ENCODE measurements around the gene LMCD1. TPM values are rescaled to one million over a fixed set of nuclear protein-coding genes. Genes with fewer than 3 reads are reported as not detected.

Gene LMCD1, protein sequence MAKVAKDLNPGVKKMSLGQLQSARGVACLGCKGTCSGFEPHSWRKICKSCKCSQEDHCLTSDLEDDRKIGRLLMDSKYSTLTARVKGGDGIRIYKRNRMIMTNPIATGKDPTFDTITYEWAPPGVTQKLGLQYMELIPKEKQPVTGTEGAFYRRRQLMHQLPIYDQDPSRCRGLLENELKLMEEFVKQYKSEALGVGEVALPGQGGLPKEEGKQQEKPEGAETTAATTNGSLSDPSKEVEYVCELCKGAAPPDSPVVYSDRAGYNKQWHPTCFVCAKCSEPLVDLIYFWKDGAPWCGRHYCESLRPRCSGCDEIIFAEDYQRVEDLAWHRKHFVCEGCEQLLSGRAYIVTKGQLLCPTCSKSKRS
- 13.4 and 23.9 TPM in 2 replicates for total RNA-seq

DNA sequence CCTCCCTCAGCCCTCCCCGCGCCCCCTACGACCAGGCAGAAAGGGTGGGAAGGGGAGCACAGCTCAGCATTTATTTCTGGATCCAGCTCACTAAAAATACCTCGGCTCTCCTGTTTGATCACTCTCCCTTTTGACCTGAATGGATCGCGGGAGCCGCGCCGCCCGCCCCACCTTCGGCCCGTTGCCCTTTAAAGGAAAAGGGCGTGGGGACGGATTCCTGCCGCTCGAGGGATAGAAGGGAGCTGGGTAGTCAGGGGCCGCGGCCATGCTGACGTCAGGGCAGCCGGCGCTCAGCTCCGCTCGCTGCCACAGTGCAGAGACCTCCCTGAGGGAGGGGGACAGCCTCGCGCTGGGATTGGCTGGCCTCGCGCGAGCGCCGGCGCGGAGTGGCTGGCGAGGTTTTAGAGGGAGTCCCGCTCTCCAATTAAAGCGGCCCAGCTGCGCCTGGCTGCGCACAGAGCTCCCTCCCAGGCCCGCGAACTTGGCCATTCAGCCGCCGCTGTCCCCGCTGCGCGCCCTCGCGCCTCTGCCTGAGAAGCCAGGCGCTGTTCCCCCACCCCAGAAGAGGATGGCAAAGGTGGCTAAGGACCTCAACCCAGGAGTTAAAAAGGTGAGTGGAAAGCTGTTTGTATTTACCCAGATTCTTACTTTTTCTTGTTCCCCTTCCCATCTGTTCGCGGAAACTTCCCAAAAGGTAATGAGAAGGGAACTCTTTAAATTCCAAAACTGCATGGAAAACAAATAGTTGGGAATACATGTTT, at the start of gene LMCD1:
Gene LMCD1 (plus strand): TSS at position 453 of the 761 bp plus-strand sequence. CDS start 116 bp downstream, at position 569.
- no peak for DNase-seq (ENCODE audit: extremely low read depth, low read depth, low spot score)

DNA sequence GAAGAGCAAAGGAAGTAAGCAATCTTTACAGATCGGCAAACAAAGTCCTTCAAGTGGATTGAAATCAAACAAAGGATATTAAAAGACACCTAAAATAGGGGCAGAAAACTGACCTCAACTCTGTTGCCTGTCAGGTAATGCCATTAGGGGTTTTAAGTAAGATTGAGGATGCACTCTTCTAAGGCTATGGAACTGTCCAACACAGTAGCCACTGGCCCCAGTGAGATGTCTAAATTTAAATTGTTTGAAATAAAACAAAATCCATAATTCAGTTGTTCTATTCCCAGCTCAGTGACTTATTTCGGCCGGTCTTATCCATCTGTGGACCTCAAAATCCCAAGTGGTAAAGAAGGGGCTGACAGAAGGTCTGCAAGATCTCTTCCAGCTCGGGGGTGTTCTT, 49.5 kb upstream of the LMCD1 start:
- no peak for DNase-seq (ENCODE audit: extremely low read depth, low read depth, low spot score)

GRCh38 chr3:8453153-8453552, 48.5 kb upstream of the LMCD1 start:
- no peak for DNase-seq (ENCODE audit: extremely low read depth, low read depth, low spot score)

DNA sequence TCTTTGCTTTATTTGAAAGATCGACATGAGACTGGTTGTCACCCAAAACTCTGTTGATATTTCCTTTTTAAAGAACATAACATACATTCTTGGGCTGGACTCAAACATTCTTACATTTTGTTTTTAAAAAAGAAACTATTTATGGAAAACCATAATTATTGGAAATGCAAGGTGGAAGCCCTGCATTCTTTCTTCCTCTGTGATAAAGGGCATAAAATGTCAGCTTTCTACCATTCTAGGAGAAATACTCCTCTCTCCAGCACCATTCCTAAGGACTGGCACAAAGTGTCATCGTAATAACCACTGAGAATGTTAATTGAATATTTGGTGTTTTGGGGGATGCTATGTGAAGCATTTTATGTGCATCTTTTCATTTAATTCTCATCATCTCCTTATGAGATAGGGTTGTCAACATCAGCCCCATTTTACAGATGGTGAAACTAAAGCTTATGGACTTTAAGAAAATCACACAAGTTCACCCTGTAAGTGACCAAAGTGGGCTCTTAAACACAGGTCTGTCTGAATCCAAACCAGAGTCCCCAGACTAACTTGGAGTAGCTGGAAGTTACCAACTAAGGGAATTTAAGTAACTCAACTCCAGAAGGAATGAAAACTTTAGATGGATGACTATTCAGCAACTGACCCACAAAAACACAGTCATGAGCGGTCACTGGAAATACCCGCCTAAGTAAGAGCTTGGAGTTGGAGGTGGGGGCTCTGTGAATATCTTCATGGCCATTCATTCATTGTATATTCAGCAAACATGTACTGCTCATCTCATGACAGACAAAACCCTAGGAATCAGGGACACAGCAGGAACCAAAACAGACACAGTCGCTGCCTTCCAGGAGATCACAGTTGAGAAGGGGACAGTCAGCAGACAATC, 45.9 kb upstream of the LMCD1 start:
- DNase-seq (ENCODE audit: extremely low read depth, low read depth, low spot score), result no peak

- DNase-seq (ENCODE audit: extremely low read depth, low read depth, low spot score), result no peak
Observed at GRCh38 chr3:8456412-8456811, 45.2 kb upstream of the LMCD1 start.

DNA sequence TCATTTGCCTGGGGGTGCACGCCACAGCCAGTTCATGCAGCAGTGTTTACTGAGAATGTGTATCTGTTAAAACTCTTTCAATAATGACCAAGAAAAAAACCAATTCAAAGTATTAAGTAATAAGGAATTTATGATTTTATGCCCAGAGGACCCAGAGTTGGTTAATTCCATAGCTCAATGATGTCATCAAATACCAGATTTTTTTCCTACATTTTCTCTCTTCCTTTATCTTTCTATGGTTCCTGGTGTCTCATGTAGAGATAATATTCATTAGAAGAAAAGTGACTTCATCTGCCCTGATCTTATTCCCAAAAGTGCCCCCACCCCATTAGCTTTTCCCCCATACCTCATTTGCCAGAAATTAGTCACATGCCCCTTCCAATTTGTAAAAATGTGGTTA, 44.6 kb upstream of the LMCD1 start:
- no peak for DNase-seq (ENCODE audit: extremely low read depth, low read depth, low spot score)

- DNase-seq (ENCODE audit: extremely low read depth, low read depth, low spot score), result no peak
Observed at GRCh38 chr3:8458238-8458661, 43.4 kb upstream of the LMCD1 start.

DNA sequence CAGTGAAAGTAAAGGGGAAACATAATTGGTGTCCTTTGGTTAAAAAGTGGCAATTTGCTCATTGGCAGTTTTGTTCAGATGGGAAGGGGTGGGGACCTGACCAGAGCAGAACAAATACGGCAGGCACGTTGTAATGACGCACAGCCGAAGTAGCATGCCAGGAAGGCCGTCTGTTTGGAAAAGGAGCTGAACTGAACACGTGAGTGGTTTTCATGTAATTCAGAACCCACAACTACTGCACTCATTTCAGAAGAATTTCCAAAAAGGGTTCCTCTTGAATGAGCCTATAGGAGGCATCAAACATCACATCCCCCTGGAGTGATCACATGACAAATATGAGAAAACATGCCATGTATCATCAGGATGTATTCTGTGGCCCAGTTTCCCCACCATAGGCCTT, 42.9 kb upstream of the LMCD1 start:
- no peak for DNase-seq (ENCODE audit: extremely low read depth, low read depth, low spot score)

- no peak for DNase-seq (ENCODE audit: extremely low read depth, low read depth, low spot score)
Observed at GRCh38 chr3:8460050-8460708, 41.4 kb upstream of the LMCD1 start.

- DNase-seq (ENCODE audit: extremely low read depth, low read depth, low spot score), result no peak
Observed at GRCh38 chr3:8460815-8461456, 40.7 kb upstream of the LMCD1 start.

DNA sequence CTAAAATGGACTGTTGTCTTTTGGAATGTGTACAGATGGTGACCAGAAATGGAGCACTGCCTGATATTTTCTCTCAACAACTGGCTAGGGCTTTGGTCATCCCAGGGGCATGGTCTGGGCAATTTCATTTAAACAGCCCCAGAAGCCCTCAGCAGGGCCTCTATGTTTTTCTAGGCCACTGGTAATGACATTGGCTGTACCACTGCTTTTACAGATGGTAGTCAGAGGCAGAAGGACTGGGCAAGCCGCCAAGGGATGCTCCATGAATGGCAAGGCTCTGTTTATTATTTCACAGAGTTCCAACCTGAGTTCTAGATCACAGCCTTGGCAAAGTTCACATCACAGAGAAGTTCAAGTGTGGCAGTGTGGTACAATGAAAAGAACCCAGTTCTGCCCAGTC, 37.0 kb upstream of the LMCD1 start:
- DNase-seq (ENCODE audit: extremely low read depth, low read depth, low spot score), result no peak

DNA sequence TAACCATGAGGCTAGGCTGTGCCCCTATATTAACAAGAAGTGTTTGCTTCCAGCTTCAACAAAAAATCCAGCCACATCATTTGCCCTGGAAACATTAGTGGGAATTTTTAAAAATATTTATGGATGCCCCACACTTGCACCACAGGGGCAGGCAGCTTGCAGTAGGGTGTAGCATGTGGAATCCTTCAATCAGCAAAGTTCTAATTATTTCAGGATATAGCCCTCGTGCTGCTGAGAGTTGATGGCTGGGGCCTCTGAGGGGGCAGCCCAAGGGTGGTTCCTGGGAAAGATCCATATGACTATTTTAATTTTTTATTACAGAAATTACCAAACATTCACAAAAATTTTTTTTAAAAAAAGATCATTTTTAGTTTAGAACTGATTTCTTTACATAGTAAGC, 35.1 kb upstream of the LMCD1 start:
- no peak for DNase-seq (ENCODE audit: extremely low read depth, low read depth, low spot score)

- no peak for DNase-seq (ENCODE audit: extremely low read depth, low read depth, low spot score)
Observed at GRCh38 chr3:8470801-8471200, 30.8 kb upstream of the LMCD1 start.

DNA sequence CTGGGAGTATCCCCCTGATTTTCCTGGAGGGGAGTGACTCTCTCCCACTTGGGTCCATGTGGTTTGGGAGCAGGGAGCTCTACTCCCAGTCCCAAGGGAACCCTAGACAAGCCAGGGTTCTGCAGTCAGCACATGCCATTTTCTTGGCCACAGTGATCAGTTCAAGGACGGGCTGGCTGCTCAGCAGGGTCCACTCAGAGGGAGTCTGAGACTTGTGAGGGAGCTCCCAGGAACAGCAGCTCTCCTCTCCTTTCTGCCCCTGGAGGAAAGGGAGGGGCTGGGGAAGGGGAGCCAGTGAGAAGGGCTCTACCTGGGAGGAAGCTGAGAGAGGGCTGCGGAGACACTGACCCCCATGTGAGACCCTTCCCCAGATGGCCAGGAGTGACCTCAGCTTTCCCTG, 29.1 kb upstream of the LMCD1 start:
- no peak for DNase-seq (ENCODE audit: extremely low read depth, low read depth, low spot score)

DNA sequence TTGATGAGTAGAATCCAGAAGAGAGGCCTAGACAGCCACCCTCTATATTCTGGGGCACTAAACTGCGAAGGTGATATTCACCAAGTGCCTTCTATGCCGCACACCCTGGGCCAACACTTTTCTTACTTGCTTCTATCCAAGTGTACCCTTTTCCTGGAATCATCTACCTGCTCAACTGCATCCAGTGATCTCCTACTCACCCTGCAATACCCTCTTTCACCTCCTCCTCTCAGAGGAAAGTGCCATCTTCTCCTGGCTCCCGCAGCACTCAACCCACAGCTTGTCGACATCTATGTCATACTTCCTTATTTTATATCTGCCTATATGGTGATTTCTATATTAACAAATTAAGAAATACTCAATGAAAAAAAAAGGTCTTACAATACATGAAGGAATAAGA, 28.6 kb upstream of the LMCD1 start:
- no peak for DNase-seq (ENCODE audit: extremely low read depth, low read depth, low spot score)

DNA sequence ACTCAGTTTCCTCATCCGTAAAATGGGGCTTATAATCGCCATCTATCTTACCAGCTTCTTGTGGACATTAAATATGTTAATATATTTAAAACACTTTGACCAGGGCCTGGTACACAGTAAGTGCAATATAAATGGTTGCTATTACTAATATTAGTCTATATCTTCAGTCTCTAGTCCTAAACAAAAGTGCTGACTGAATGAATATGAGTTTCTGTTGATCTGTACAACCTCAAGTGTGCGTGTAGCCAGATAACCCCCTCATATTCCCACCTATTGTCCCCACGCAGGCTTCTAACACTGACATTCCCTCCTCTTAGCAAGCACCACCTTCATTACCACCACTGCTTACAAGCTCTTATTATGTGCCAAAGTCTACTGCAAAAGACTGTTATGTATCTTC, 27.6 kb upstream of the LMCD1 start:
- DNase-seq (ENCODE audit: extremely low read depth, low read depth, low spot score), result no peak

- no peak for DNase-seq (ENCODE audit: extremely low read depth, low read depth, low spot score)
Observed at GRCh38 chr3:8474991-8475390, 26.6 kb upstream of the LMCD1 start.

GRCh38 chr3:8480699-8481098, 20.9 kb upstream of the LMCD1 start:
- DNase-seq (ENCODE audit: extremely low read depth, low read depth, low spot score), result no peak

- DNase-seq (ENCODE audit: extremely low read depth, low read depth, low spot score), result no peak
Observed at GRCh38 chr3:8481380-8481779, 20.2 kb upstream of the LMCD1 start.

GRCh38 chr3:8482263-8482662, 19.4 kb upstream of the LMCD1 start:
- no peak for DNase-seq (ENCODE audit: extremely low read depth, low read depth, low spot score)

All from glomerular endothelial cell (primary cell).